GM12865 (cell line): ENCODE data around the gene PDIA4.

Source experiments
- DNase-seq: peaks from one replicate; pipeline ENCODE4 v3.0.0; 2010; ENCODE audit warnings: low read depth
- H3K4me3 ChIP-seq: 2 replicates; pipeline ENCODE4 v1.5.1; 2011; ENCODE audit warnings: mild to moderate bottlenecking, low read depth, low read length, control low read depth
- TF ChIP-seq, protein P1 (sequence below): IDR thresholded peaks from 2 replicates; pipeline ENCODE4 v1.5.1; 2011; ENCODE audit warnings: low read length, control low read depth, low read depth, inconsistent platforms; ENCODE audit not compliant: insufficient read depth; ENCODE audit errors: missing control alignments

Gene PDIA4, protein sequence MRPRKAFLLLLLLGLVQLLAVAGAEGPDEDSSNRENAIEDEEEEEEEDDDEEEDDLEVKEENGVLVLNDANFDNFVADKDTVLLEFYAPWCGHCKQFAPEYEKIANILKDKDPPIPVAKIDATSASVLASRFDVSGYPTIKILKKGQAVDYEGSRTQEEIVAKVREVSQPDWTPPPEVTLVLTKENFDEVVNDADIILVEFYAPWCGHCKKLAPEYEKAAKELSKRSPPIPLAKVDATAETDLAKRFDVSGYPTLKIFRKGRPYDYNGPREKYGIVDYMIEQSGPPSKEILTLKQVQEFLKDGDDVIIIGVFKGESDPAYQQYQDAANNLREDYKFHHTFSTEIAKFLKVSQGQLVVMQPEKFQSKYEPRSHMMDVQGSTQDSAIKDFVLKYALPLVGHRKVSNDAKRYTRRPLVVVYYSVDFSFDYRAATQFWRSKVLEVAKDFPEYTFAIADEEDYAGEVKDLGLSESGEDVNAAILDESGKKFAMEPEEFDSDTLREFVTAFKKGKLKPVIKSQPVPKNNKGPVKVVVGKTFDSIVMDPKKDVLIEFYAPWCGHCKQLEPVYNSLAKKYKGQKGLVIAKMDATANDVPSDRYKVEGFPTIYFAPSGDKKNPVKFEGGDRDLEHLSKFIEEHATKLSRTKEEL

DNA sequence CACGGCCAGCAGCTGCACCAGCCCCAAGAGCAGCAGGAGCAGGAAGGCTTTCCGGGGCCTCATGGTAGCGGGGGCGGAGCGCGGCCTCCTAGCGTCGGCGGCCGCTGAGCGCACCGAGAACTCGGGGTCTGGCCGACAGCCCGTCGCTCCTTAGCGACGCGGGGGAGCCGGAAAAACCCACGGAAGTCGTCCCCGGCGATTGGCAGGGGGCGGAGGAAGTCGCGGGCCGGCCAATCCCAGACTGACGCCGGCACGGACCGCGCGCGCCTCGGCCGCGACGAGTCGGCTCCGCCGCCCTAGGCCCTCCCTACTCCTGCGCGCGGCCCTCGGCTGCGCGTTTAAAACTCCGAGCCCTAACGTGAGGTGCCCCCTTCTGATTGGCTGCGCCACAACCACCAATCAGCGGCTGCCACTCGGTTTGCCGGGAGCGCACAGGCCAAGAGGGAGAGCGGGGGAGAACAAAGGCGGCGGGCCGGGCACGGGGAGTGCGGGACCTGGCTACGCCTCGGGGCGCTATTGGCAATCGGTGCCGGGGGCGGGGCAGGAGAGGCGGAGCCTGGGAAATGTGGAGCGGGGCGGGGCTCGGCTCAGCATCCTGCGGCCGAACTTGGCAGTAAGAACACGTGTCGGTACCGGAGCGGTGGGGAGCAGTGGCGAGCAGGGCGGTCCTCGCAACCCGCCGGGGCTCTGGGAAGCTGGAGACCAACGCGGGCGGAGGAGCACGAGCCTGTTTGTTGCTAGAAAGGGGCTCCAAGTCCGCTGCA, at the start of gene PDIA4:
TSS of gene PDIA4 (minus strand) at position 160 of the 764 bp plus-strand sequence. CDS start at position 63, 97 bp downstream.
- TF ChIP-seq, protein P1, sequence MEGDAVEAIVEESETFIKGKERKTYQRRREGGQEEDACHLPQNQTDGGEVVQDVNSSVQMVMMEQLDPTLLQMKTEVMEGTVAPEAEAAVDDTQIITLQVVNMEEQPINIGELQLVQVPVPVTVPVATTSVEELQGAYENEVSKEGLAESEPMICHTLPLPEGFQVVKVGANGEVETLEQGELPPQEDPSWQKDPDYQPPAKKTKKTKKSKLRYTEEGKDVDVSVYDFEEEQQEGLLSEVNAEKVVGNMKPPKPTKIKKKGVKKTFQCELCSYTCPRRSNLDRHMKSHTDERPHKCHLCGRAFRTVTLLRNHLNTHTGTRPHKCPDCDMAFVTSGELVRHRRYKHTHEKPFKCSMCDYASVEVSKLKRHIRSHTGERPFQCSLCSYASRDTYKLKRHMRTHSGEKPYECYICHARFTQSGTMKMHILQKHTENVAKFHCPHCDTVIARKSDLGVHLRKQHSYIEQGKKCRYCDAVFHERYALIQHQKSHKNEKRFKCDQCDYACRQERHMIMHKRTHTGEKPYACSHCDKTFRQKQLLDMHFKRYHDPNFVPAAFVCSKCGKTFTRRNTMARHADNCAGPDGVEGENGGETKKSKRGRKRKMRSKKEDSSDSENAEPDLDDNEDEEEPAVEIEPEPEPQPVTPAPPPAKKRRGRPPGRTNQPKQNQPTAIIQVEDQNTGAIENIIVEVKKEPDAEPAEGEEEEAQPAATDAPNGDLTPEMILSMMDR, result peak; percentile 26
- H3K4me3 ChIP-seq, result peak within 1 kb of the TSS; percentile 92

DNA sequence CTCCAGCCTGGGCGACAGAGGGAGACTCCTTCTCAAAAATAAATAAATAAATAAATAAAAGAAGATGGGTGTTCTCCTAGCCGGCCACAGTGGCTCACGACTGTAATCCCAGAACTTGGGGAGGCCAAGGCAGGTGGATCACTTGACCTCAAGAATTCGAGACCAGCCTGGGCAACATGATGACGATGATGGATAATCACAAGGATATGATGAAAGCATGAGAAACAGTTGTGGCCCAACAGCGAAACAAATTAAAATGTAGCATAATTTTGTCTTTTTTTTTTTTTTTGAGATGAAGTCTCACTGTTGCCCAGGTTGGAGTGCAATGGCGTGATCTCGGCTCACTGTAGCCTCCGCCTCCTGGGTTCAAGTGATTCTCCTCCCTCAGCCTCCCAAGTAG, 49.3 kb upstream of the PDIA4 start:
- no peak for DNase-seq
- TF ChIP-seq, protein P1, result no peak
- no peak overlapping the region for H3K4me3 ChIP-seq

More for the DNA sequence above, at the start of gene PDIA4:
- DNase-seq, result peak; percentile 100

DNA sequence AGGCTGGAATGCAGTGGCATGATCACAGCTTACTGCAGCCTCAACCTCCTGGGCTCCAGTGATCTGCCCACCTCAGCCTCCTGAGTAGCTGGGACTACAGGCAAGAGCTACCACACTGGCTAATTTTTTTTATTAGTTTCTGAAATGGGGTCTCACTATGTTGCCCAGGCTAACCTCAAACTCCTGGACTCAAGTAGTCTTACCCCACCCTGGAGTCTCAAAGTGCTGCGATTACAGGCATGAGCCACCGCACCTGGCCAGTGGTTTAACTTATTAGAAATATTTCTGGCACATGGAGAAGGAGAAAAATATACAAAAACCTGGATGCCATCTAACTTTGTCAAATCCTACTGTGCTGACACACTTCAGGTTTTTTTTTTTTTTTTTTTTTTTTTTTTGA, 47.0 kb upstream of the PDIA4 start:
- DNase-seq, result no peak
- H3K4me3 ChIP-seq, result no peak overlapping the region
- TF ChIP-seq, protein P1, result no peak

DNA sequence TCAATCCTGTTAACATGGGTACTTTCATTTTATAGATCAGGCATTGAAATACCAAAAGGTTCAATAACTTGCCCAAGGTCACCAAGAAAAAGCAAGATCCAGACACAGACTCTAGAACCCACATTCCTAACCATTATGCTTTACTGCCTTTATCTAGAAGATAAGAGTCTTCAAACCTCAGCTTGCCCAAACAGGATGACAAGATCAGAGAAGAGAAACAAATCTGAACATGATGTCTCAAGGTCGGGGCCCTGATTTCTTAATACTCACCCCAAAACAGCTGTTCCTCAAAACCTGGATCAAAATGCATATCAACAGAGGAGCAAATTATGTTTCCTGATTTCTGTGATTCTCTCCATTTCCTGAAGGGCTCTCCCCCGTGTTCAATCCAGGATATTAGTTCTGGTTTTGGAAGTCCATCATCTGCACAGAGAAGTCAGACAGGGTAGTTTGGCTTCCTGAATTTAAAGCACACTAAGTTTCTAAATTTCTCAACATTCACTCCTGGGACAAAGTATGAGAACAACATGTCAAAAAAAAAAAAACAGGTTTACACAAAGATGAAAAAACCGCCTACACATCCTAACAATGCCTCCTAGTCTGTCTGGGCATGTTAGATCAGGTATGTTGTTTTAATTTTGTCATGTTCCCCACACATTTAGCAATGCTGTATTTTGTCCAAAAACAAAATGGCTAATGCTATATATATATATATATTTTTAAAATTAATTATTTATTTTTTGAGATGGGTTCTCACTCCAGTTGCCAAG, 46.0 kb upstream of the PDIA4 start:
- DNase-seq, result no peak
- TF ChIP-seq, protein P1, result no peak
- 0 out of 2 replicates have a peak overlapping the region, but pooled peaks have one; percentile 1 for H3K4me3 ChIP-seq

DNA sequence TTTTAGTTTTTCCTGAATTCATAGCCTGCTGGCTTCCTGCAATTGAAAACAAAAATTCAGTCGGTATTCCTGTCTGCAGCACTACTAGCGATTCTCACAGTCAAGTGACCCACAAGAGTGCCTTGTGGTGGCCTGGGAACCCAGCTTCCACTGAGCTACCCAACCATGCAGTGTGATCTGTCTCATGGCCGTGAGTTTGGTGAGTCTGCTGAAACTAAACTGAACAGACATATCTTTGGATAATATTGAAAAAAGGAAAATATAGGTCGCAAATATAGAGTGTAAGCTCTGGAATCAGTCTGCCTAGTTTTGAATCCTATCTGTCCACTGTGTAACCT, 44.1 kb upstream of the PDIA4 start:
- peak overlapping the region; percentile 68 for H3K4me3 ChIP-seq
- TF ChIP-seq, protein P1, result no peak
- peak; percentile 23 for DNase-seq
